Activated CD4-positive, alpha-beta T cell treated with anti-CD3 and anti-CD28 coated beads for 24 hours (primary cell): ENCODE data around the gene KHDC4.

Experiments used
- DNase-seq, 2 donors: peaks; one replicate each; pipeline ENCODE4 v3.0.0-alpha.2; 2020; ENCODE audit warnings: low read depth in 2 of 2

KHDC4 gene

GRCh38 chr1:155969377-155969791 is 35.2 kb upstream of the KHDC4 start:
- no peak for DNase-seq

- no peak for DNase-seq
Measured at GRCh38 chr1:155968670-155969069, 34.5 kb upstream of the KHDC4 start.

- no peak for DNase-seq
Measured at GRCh38 chr1:155968051-155968400, 33.8 kb upstream of the KHDC4 start.

- no peak for DNase-seq
Measured at GRCh38 chr1:155967341-155968050, 33.3 kb upstream of the KHDC4 start.

- no peak for DNase-seq
Measured at GRCh38 chr1:155966750-155967149, 32.5 kb upstream of the KHDC4 start.

- no peak for DNase-seq
Measured at GRCh38 chr1:155966135-155966534, 31.9 kb upstream of the KHDC4 start.

- DNase-seq = no peak
Measured at GRCh38 chr1:155964193-155964592, 30.0 kb upstream of the KHDC4 start.

- no peak for DNase-seq
Measured at GRCh38 chr1:155962599-155963211, 28.5 kb upstream of the KHDC4 start.

- no peak for DNase-seq
Measured at GRCh38 chr1:155961937-155962336, 27.7 kb upstream of the KHDC4 start.

- DNase-seq = no peak
Measured at GRCh38 chr1:155960081-155960745, 26.0 kb upstream of the KHDC4 start.

GRCh38 chr1:155957411-155957915 is 23.2 kb upstream of the KHDC4 start:
- DNase-seq = no peak

- no peak for DNase-seq
Measured at GRCh38 chr1:155954645-155955044, 20.4 kb upstream of the KHDC4 start.

GRCh38 chr1:155952505-155952890 is 18.3 kb upstream of the KHDC4 start:
- no peak for DNase-seq

GRCh38 chr1:155951753-155952504 is 17.7 kb upstream of the KHDC4 start:
- DNase-seq = no peak

- DNase-seq = no peak
Measured at GRCh38 chr1:155950829-155951228, 16.6 kb upstream of the KHDC4 start.

- no peak for DNase-seq
Measured at GRCh38 chr1:155947741-155948140, 13.5 kb upstream of the KHDC4 start.

- no peak for DNase-seq
Measured at GRCh38 chr1:155947292-155947691, 13.1 kb upstream of the KHDC4 start.

- DNase-seq = no peak
Measured at GRCh38 chr1:155946633-155947219, 12.5 kb upstream of the KHDC4 start.

- DNase-seq = no peak
Measured at GRCh38 chr1:155944444-155944799, 10.2 kb upstream of the KHDC4 start.

- no peak for DNase-seq
Measured at GRCh38 chr1:155942578-155943141, 8.4 kb upstream of the KHDC4 start.

- no peak for DNase-seq
Measured at GRCh38 chr1:155941845-155942531, 7.8 kb upstream of the KHDC4 start.
